Activated CD8-positive, alpha-beta memory T cell treated with anti-CD3 and anti-CD28 coated beads, Interleukin-2, amount 10 ng/mL, durations not matched to agents 7 days and 5 days (primary cell): Measurements from ENCODE around the gene TICAM2. TPM values are rescaled to one million over a fixed set of nuclear protein-coding genes. Genes with fewer than 3 reads are reported as not detected.
A peak's percentile ranks its signal among the peaks of the same experiment; 100 is the strongest.

Experiments
- ATAC-seq: fragments of 150-1000 bp; cut with Tn5 transposase; one replicate; pipeline ENCODE4 v1.10.0; 2021; ENCODE audit warnings: moderate library complexity
- CTCF ChIA-PET: fragments of 350-600 bp; sonication (Branson Sonifier 250); formaldehyde crosslinking; loops from one replicate; lab custom pipeline; 2021; ENCODE audit warnings: antibody characterized with exemption; lab: Charles Lee
- DNase-seq: peaks from one replicate; pipeline ENCODE4 v3.0.0-alpha.2; 2020
- H3K27ac Mint-ChIP-seq: one replicate; pipeline ENCODE4 v1.8.0; 2021; ENCODE audit warnings: mild to moderate bottlenecking, mixed read lengths
- H3K27me3 Mint-ChIP-seq: one replicate; pipeline ENCODE4 v1.8.0; 2021; ENCODE audit warnings: mixed read lengths
- H3K36me3 Mint-ChIP-seq: one replicate; pipeline ENCODE4 v1.8.0; 2021; ENCODE audit warnings: mild to moderate bottlenecking, mixed read lengths
- H3K4me1 Mint-ChIP-seq: one replicate; pipeline ENCODE4 v1.8.0; 2021; ENCODE audit warnings: mixed read lengths
- H3K4me3 Mint-ChIP-seq: one replicate; pipeline ENCODE4 v1.8.0; 2021; ENCODE audit warnings: mild to moderate bottlenecking, moderate library complexity, mixed read lengths
- H3K9me3 Mint-ChIP-seq: one replicate; pipeline ENCODE4 v1.8.0; 2022; ENCODE audit warnings: low read depth, mixed read lengths
- total RNA-seq, 2 experiments: library from RNA; stranded (reverse); gene quantifications; one replicate each; pipeline ENCODE4 v1.2.3, GENCODE V29; 2021

Gene TICAM2
- total RNA-seq, 2 experiments from 2014 or later = 1.6 to 1.8 TPM

DNA sequence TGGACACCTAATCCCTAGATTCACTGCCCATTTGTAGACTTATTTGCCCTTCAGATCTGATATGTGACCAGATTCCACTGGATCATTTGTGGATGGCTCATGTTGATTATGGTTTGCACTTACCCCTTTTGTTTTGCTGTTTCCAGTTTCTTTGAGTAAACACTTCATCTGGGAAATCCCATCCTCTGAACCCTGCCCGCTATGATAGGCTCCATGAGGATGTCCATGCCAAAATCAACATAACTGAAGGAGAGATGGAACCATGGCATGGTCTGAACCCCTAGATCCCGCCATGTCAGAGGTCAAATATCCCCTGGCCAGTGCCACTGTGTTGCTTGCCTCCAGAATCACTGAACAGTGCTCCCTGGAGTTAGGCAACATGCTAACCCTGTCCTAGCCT is 46.0 kb downstream of the TICAM2 start:
- no peak for ATAC-seq
- Mint-ChIP-seq H3K36me3 (no peaks in the 10 kb centered on the region), H3K9me3 (no peaks in the 10 kb centered on the region), H3K27me3 (peaks cover 7% of the 10 kb centered on the region), H3K27ac (no peak overlapping the region), H3K4me1 (no peaks in the 10 kb centered on the region), H3K4me3 (no peak overlapping the region)
- CTCF ChIA-PET = no interaction called here
- DNase-seq = no peak

DNA sequence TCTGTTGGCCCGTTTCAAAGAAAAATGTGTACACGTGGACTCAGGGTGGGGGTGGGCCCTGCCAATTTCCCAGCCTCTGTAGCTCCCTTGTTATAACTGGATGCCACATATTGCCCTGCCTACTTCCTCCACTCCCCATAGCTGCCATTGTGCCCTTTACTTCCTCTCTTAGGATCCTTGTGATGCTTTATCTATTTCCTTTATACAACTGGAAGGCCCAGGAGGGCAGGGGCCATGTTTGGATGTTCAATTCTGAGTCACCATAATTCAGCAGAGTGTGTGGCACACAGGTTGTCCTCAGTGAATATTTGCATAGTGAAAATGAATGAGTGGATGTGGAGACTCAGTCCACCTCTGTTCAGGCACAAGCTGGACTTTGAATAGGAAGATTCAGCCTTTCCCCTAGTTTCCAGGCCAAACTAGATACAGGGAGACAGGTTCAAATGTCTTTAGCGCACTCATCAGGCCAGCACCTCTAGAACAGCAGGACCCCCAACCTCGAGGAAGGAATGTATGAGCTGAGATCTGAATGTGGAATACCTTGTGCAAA is 47.1 kb downstream of the TICAM2 start:
- DNase-seq (no peak), ATAC-seq (no peak)
- Mint-ChIP-seq H3K9me3 (no peaks in the 10 kb centered on the region), H3K27ac (no peak overlapping the region), H3K27me3 (peaks cover 6% of the 10 kb centered on the region), H3K36me3 (no peaks in the 10 kb centered on the region), H3K4me1 (peaks cover 2% of the 10 kb centered on the region), H3K4me3 (no peak overlapping the region)
- CTCF ChIA-PET = interaction anchor here (1.4 to 1.5 kb wide), 3 partner anchors 16 to 70 kb away, joined by 3 to 4 read pairs (median 4); partner anchors contain the start of gene TMED7

GRCh38 chr5:115553082-115553481 is 49.2 kb downstream of the TICAM2 start:
- H3K27ac Mint-ChIP-seq = no peak overlapping the region
- peaks cover 6% of the 10 kb centered on the region for H3K4me1 Mint-ChIP-seq
- peaks cover 6% of the 10 kb centered on the region for H3K27me3 Mint-ChIP-seq
- DNase-seq (no peak), ATAC-seq (no peak)
- CTCF ChIA-PET = no interaction called here
- no peak overlapping the region for H3K4me3 Mint-ChIP-seq
- H3K9me3 Mint-ChIP-seq = no peaks in the 10 kb centered on the region
- H3K36me3 Mint-ChIP-seq = no peaks in the 10 kb centered on the region

DNA sequence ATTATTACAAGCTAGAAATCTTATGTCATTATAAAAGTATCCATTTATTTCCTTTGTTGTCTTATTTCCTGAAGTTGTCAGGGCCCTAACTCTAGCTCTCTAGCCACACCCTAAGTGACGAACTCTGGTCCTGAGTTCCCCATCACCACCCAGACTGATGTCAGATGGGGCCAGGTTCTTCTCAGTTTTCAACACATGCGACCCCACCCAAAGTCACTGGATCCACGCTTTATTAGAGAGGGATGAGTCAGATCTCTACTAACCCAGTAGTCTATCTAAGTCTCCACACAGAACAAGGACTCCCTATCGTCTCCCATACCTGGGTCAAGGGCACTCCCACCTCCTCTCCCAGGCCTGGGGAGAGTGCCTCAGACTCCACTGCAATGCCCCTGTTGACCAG is 50.9 kb downstream of the TICAM2 start:
- no peak for ATAC-seq
- CTCF ChIA-PET = no interaction called here
- Mint-ChIP-seq H3K27ac (no peak overlapping the region), H3K4me3 (no peak overlapping the region), H3K36me3 (peaks cover 1% of the 10 kb centered on the region), H3K27me3 (peaks cover 6% of the 10 kb centered on the region), H3K9me3 (no peaks in the 10 kb centered on the region), H3K4me1 (peaks cover 6% of the 10 kb centered on the region)
- no peak for DNase-seq

DNA sequence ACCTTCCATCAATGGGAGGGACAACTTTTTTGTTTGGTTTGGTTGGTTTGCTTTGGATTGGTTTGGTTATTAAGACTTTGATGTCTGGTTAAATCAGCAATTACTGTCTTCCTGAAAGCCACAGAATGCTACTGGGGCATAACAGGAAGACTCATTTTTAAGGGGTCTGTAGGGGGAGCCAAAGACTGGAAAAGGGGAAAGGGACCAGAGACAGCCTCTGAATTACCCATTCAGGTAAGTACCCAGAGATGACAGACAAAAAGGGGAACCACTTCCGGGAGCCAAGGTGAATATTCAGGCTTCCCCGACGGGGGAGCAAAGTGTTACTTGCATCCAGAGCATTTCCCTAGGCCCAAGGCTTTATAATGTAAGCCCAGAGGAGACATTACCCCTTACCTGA is 53.1 kb downstream of the TICAM2 start:
- Mint-ChIP-seq H3K4me1 (peaks cover 12% of the 10 kb centered on the region), H3K36me3 (peaks cover 7% of the 10 kb centered on the region), H3K27me3 (peaks cover 6% of the 10 kb centered on the region), H3K4me3 (no peak overlapping the region), H3K27ac (no peak overlapping the region), H3K9me3 (peaks cover 2% of the 10 kb centered on the region)
- CTCF ChIA-PET = no interaction called here
- ATAC-seq = no peak
- DNase-seq = no peak

- no peak overlapping the region for H3K27ac Mint-ChIP-seq
- DNase-seq (no peak), ATAC-seq (no peak)
- peaks cover 7% of the 10 kb centered on the region for H3K36me3 Mint-ChIP-seq
- H3K4me1 Mint-ChIP-seq = peaks cover 12% of the 10 kb centered on the region
- CTCF ChIA-PET = no interaction called here
- H3K9me3 Mint-ChIP-seq = peaks cover 2% of the 10 kb centered on the region
- H3K4me3 Mint-ChIP-seq = no peak overlapping the region
- H3K27me3 Mint-ChIP-seq = peaks cover 4% of the 10 kb centered on the region
Measured at GRCh38 chr5:115548683-115549082, 53.6 kb downstream of the TICAM2 start.

GRCh38 chr5:115545351-115545882 is 56.9 kb downstream of the TICAM2 start:
- CTCF ChIA-PET = interaction anchor here (1.0 to 2.0 kb wide), 3 partner anchors 29 to 296 kb away, joined by 3 to 9 read pairs (median 5); partner anchors contain the start of gene ATG12

DNA sequence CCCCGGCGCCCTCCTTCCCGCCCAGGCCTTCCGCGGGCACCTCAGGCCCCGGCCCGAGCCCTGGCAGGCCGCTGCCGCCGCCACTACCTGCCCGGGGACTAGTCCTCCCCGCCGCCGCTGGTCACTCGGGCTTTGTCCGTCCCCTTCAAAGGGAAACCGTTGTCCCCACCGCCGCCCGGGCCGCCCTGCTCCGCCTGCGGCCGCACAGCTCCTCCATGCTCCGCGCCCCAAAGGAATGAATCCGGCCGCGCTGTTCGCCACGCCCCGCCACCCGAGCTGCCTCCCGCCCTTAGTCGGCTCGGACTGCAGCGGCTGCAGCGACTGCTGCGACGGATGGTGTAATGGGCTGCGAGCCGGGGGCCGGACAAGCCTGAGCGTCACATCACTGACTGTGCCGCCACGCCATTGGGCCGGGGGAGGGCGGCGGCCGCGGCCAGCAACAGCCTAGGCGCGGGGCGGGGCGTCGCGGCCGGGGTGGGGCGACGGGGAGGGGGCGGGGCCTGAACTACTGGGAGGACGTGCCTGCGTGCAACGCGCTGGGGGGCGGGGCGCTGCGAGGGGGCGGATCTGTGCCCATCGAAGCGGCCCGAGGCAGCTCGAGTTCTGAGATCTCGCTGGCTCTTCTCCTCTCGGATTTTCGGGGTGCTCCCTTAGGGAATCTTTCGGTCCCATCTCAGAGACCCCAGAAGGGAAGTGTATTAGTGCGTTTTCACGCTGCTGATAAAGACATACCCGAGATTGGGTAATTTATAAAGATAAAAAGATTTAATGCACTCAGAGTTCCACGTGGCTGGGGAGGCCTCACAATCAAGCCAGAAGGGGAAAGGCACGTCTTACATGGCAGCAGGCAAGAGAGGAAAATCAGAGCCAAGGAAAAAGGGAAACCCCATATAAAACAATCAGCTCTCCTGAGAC is 57.6 kb downstream of the TICAM2 start, which contains the start of gene FEM1C:
Gene FEM1C, minus strand, starts transcription at position 340 of the 915 bp plus-strand sequence. CDS start 1,282 bp downstream, outside the sequence.
- Mint-ChIP-seq H3K27me3 (peaks cover 2% of the 10 kb centered on the region), H3K4me3 (peak within 1 kb of the TSS; percentile 92), H3K9me3 (peaks cover 2% of the 10 kb centered on the region), H3K4me1 (peaks cover 40% of the 10 kb centered on the region), H3K36me3 (peaks cover 42% of the 10 kb centered on the region), H3K27ac (peak within 1 kb of the TSS; percentile 99)
- ATAC-seq (peak; percentile 96), DNase-seq (peak; percentile 97)
- CTCF ChIA-PET = interaction anchor here (0.9 to 2.0 kb wide), 5 partner anchors 30 to 298 kb away, joined by 3 to 9 read pairs (median 3); partner anchors contain the start of gene ATG12

More at GRCh38 chr5:115545351-115545882, 56.9 kb downstream of the TICAM2 start:
- Mint-ChIP-seq H3K27me3 (peaks cover 2% of the 10 kb centered on the region), H3K27ac (peak overlapping the region; percentile 99), H3K4me1 (peaks cover 33% of the 10 kb centered on the region), H3K9me3 (peaks cover 2% of the 10 kb centered on the region), H3K4me3 (peak overlapping the region; percentile 18), H3K36me3 (peaks cover 35% of the 10 kb centered on the region)
- no peak for DNase-seq
- ATAC-seq = no peak

- peaks cover 43% of the 10 kb centered on the region for H3K4me1 Mint-ChIP-seq
- H3K27ac Mint-ChIP-seq = peak overlapping the region; percentile 99
- ATAC-seq (peak; percentile 25), DNase-seq (peak; percentile 68)
- H3K27me3 Mint-ChIP-seq = peaks cover under 1% of the 10 kb centered on the region
- peaks cover 2% of the 10 kb centered on the region for H3K9me3 Mint-ChIP-seq
- H3K4me3 Mint-ChIP-seq = peak overlapping the region; percentile 92
- H3K36me3 Mint-ChIP-seq = peaks cover 48% of the 10 kb centered on the region
- CTCF ChIA-PET = interaction anchor here (0.9 to 2.0 kb wide), 7 partner anchors 26 to 299 kb away, joined by 3 to 9 read pairs (median 3); partner anchors contain the start of gene ATG12
Measured at GRCh38 chr5:115544043-115544435, 58.2 kb downstream of the TICAM2 start.

DNA sequence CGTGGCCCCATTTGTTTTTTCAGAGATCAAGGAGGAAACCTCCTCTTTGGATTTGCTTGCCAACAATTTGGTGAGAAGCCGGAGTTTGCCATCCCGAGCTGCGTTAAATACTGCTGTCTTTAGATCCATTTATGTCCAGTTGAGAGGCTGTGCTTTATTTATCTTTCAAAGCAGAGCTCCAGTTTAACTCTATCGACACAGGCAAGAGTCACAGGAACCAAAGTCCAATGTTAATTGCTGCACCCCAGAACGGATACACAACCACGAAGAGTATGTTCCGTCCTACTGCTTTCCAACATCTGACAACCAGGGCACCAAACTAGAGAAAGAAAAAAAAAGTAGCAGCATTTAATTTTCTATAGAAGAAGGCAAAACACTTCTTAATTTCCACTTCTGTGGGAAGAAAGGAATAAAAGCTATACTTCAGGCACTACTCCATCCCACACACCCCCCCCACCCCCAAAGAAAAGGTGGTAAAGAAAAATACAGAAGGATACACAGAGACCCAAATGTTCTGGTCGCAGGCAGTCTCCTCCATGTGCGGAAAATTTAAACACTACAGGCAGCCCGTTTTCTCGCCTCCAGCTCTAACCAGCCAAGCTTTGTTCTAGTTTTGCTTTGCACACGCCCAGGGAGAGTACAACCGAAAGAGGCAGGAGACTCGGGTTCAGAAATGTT is 58.8 kb downstream of the TICAM2 start:
- Mint-ChIP-seq H3K4me1 (peaks cover 45% of the 10 kb centered on the region), H3K27ac (peak overlapping the region; percentile 99), H3K9me3 (peaks cover 2% of the 10 kb centered on the region), H3K4me3 (peak overlapping the region; percentile 92), H3K27me3 (no peaks in the 10 kb centered on the region), H3K36me3 (peaks cover 54% of the 10 kb centered on the region)
- DNase-seq = peak; percentile 68
- peak; percentile 24 for ATAC-seq
- CTCF ChIA-PET = interaction anchor here (1.0 to 2.0 kb wide), 8 partner anchors 21 to 234 kb away, joined by 3 to 9 read pairs (median 4); no protein-coding TSS in a partner anchor

GRCh38 chr5:115542651-115543364 is 59.5 kb downstream of the TICAM2 start:
- peaks cover 59% of the 10 kb centered on the region for H3K36me3 Mint-ChIP-seq

GRCh38 chr5:115542086-115542485 is 60.2 kb downstream of the TICAM2 start:
- Mint-ChIP-seq H3K4me1 (peaks cover 54% of the 10 kb centered on the region), H3K27ac (peak overlapping the region; percentile 99), H3K27me3 (no peaks in the 10 kb centered on the region), H3K36me3 (peaks cover 66% of the 10 kb centered on the region), H3K4me3 (peak overlapping the region; percentile 92), H3K9me3 (peaks cover 2% of the 10 kb centered on the region)
- CTCF ChIA-PET = interaction anchor here (1.1 to 1.9 kb wide), 2 partner anchors 60 to 81 kb away, joined by 3 to 4 read pairs; partner anchors contain the start of gene TICAM2
- no peak for DNase-seq
- no peak for ATAC-seq

More at GRCh38 chr5:115542651-115543364, 59.5 kb downstream of the TICAM2 start:
- peak overlapping the region; percentile 92 for H3K4me3 Mint-ChIP-seq
- peaks cover 51% of the 10 kb centered on the region for H3K4me1 Mint-ChIP-seq
- peak overlapping the region; percentile 99 for H3K27ac Mint-ChIP-seq
- DNase-seq (no peak), ATAC-seq (no peak)
- no peaks in the 10 kb centered on the region for H3K27me3 Mint-ChIP-seq
- H3K9me3 Mint-ChIP-seq = peaks cover 2% of the 10 kb centered on the region
- CTCF ChIA-PET = interaction anchor here (1.0 to 1.9 kb wide), 6 partner anchors 20 to 165 kb away, joined by 3 to 4 read pairs (median 3); partner anchors contain the start of gene TICAM2
